Umbilical cord (tissue), 2 donors: ENCODE results near the gene FHDC1. TPM values are rescaled to one million over a fixed set of nuclear protein-coding genes. Genes with fewer than 3 reads are reported as not detected.
A peak's percentile ranks its signal among the peaks of the same experiment; 100 is the strongest.
"Not testable (repeated sequence)": the region's sequence is repeated elsewhere in the genome, so short reads cannot be mapped to it uniquely, and the experiment has no call there.

Source experiments
- DNase-seq: peaks from one replicate; pipeline ENCODE4 v3.0.0-alpha.2; 2015; ENCODE audit warnings: low spot score
- total RNA-seq: library from RNA; depleted of rRNA; stranded (reverse); fragments of >200 nt; gene quantifications from one replicate; pipeline ENCODE4 v1.2.3, GENCODE V29; 2014; ENCODE audit warnings: low replicate concordance; ENCODE audit not compliant: insufficient read depth

The FHDC1 gene
- 2.6 TPM for total RNA-seq

GRCh38 chr4:152935631-152936445 is at the start of gene FHDC1:
Gene FHDC1, plus strand, starts transcription at chr4:152936323. Its CDS starts 6,735 bp downstream, at chr4:152943058.
- peak; percentile 30 for DNase-seq

- no peak for DNase-seq
These were observed 48.1 kb upstream of the FHDC1 start for GRCh38 chr4:152887981-152888380.

- DNase-seq = peak; percentile 4
These were observed 43.1 kb upstream of the FHDC1 start for GRCh38 chr4:152892974-152893373.

- peak; percentile 4 for DNase-seq
These were observed 41.5 kb upstream of the FHDC1 start for GRCh38 chr4:152894673-152895072.

GRCh38 chr4:152896811-152897210 is 39.3 kb upstream of the FHDC1 start:
- DNase-seq = no peak

- not testable (repeated sequence) for DNase-seq
These were observed 38.0 kb upstream of the FHDC1 start for GRCh38 chr4:152898133-152898532.

GRCh38 chr4:152898606-152899005 is 37.5 kb upstream of the FHDC1 start:
- DNase-seq = no peak

- DNase-seq = no peak
These were observed 35.7 kb upstream of the FHDC1 start for GRCh38 chr4:152900395-152900794.

- DNase-seq = no peak
These were observed 34.9 kb upstream of the FHDC1 start for GRCh38 chr4:152901205-152901604.

- no peak for DNase-seq
These were observed 32.5 kb upstream of the FHDC1 start for GRCh38 chr4:152903658-152904057.

GRCh38 chr4:152909901-152910300 is 26.2 kb upstream of the FHDC1 start:
- no peak for DNase-seq

- DNase-seq = no peak
These were observed 25.6 kb upstream of the FHDC1 start for GRCh38 chr4:152910521-152910920.

GRCh38 chr4:152917543-152918395 is 18.4 kb upstream of the FHDC1 start:
- no peak for DNase-seq

GRCh38 chr4:152919826-152920225 is 16.3 kb upstream of the FHDC1 start:
- no peak for DNase-seq

- DNase-seq = no peak
These were observed 15.4 kb upstream of the FHDC1 start for GRCh38 chr4:152920768-152921167.

GRCh38 chr4:152921284-152921683 is 14.8 kb upstream of the FHDC1 start:
- DNase-seq = no peak

- no peak for DNase-seq
These were observed 10.3 kb upstream of the FHDC1 start for GRCh38 chr4:152925851-152926250.

- no peak for DNase-seq
These were observed 9.2 kb upstream of the FHDC1 start for GRCh38 chr4:152926959-152927358.

GRCh38 chr4:152927737-152928136 is 8.4 kb upstream of the FHDC1 start:
- no peak for DNase-seq

- DNase-seq = no peak
These were observed 7.8 kb upstream of the FHDC1 start for GRCh38 chr4:152928286-152928685.

GRCh38 chr4:152929888-152930287 is 6.2 kb upstream of the FHDC1 start:
- no peak for DNase-seq

- no peak for DNase-seq
These were observed 980 bp upstream of the FHDC1 start for GRCh38 chr4:152935143-152935542.
